ENCODE results near the gene PIP5K1A. TPM values are rescaled to one million over a fixed set of nuclear protein-coding genes. Genes with fewer than 3 reads are reported as not detected.

PIP5K1A gene
- total and polyA plus RNA-seq, 9 of the 15 experiments (the other 6 are each of a cell fraction or from before 2014, with no cell fraction given) = 1.9 to 42.4 (median 18.8) TPM

DNA sequence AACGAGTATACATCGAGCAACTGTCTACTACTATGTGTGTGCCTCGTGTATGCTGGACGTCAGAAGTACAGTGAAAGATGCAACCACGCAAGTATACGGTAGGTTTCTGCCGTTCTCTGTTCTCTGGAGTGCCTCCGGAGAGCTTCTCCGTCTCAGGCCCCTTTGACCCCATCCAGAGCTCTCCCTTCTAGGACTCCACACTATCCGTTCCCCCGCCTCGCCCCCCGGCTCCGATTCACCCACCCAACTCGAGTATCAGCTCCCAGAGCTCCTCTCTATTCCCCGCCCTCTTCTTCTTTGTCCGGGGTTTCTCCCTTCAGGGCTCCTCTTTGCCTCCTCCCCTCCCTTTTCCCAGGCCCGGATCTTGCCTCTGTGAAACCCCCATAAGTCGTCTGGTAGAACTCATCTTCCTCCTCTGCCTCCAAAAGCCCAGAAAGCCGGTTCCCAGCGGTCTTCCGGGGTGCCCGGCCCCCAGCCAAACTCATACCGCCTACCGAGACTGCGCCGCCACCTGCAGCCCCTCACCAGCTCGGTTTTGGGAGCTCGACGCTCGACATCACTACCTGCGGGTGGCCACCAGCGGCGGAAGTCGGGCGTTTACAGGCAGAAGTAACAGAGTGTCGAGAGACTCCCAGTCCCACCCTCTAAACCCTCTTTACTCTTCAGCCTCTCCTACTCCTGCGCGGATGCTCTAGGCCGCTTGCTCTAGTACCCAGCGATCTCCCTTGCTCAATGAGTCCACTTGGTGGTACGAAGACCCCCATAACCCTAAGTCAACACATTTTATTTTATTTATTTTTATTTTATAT is 8.5 kb upstream of the PIP5K1A start, which contains the start of gene VPS72 (continued):
- TF ChIP-seq, protein P1, sequence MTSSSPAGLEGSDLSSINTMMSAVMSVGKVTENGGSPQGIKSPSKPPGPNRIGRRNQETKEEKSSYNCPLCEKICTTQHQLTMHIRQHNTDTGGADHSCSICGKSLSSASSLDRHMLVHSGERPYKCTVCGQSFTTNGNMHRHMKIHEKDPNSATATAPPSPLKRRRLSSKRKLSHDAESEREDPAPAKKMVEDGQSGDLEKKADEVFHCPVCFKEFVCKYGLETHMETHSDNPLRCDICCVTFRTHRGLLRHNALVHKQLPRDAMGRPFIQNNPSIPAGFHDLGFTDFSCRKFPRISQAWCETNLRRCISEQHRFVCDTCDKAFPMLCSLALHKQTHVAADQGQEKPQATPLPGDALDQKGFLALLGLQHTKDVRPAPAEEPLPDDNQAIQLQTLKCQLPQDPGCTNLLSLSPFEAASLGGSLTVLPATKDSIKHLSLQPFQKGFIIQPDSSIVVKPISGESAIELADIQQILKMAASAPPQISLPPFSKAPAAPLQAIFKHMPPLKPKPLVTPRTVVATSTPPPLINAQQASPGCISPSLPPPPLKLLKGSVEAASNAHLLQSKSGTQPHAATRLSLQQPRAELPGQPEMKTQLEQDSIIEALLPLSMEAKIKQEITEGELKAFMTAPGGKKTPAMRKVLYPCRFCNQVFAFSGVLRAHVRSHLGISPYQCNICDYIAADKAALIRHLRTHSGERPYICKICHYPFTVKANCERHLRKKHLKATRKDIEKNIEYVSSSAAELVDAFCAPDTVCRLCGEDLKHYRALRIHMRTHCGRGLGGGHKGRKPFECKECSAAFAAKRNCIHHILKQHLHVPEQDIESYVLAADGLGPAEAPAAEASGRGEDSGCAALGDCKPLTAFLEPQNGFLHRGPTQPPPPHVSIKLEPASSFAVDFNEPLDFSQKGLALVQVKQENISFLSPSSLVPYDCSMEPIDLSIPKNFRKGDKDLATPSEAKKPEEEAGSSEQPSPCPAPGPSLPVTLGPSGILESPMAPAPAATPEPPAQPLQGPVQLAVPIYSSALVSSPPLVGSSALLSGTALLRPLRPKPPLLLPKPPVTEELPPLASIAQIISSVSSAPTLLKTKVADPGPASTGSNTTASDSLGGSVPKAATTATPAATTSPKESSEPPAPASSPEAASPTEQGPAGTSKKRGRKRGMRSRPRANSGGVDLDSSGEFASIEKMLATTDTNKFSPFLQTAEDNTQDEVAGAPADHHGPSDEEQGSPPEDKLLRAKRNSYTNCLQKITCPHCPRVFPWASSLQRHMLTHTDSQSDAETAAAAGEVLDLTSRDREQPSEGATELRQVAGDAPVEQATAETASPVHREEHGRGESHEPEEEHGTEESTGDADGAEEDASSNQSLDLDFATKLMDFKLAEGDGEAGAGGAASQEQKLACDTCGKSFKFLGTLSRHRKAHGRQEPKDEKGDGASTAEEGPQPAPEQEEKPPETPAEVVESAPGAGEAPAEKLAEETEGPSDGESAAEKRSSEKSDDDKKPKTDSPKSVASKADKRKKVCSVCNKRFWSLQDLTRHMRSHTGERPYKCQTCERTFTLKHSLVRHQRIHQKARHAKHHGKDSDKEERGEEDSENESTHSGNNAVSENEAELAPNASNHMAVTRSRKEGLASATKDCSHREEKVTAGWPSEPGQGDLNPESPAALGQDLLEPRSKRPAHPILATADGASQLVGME (CRISPR knock-in tag; IDR thresholded peaks at IDR 0.05) = peak; percentile 9; the same call in 1 of the 2 replicates
- no peak for TF ChIP-seq RBM34 (IDR thresholded peaks at IDR 0.05; ENCODE audit: borderline replicate concordance, insufficient read depth, low read length)
- no peak for TF ChIP-seq TGIF2 (CRISPR knock-in tag; IDR thresholded peaks at IDR 0.05)
- TF ChIP-seq HDAC6 (IDR thresholded peaks at IDR 0.05; ENCODE audit: low read depth, low read length) = no peak
- no peak for TF ChIP-seq CBFB (CRISPR knock-in tag; IDR thresholded peaks at IDR 0.05)
- no peak for TF ChIP-seq ZNF3 (CRISPR knock-in tag; IDR thresholded peaks at IDR 0.05)
- TF ChIP-seq HDAC3 (IDR thresholded peaks at IDR 0.05; ENCODE audit: borderline replicate concordance, partially characterized antibody) = no peak
- TF ChIP-seq HDAC2 (IDR thresholded peaks at IDR 0.05) = peak; percentile 69
- TF ChIP-seq, protein P2, sequence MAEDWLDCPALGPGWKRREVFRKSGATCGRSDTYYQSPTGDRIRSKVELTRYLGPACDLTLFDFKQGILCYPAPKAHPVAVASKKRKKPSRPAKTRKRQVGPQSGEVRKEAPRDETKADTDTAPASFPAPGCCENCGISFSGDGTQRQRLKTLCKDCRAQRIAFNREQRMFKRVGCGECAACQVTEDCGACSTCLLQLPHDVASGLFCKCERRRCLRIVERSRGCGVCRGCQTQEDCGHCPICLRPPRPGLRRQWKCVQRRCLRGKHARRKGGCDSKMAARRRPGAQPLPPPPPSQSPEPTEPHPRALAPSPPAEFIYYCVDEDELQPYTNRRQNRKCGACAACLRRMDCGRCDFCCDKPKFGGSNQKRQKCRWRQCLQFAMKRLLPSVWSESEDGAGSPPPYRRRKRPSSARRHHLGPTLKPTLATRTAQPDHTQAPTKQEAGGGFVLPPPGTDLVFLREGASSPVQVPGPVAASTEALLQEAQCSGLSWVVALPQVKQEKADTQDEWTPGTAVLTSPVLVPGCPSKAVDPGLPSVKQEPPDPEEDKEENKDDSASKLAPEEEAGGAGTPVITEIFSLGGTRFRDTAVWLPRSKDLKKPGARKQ (CRISPR knock-in tag; IDR thresholded peaks at IDR 0.05) = no peak
- TF ChIP-seq NCOA4 (IDR thresholded peaks at IDR 0.05; ENCODE audit: partially characterized antibody) = peak; percentile 73
- TF ChIP-seq, protein P3, sequence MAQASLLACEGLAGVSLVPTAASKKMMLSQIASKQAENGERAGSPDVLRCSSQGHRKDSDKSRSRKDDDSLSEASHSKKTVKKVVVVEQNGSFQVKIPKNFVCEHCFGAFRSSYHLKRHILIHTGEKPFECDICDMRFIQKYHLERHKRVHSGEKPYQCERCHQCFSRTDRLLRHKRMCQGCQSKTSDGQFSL (CRISPR knock-in tag; IDR thresholded peaks at IDR 0.05) = 0 out of 2 replicates have a peak, but pooled peaks have one; percentile 25
- TF ChIP-seq, protein P3 (tag; IDR thresholded peaks at IDR 0.05) = no peak
- TF ChIP-seq BRD9 (IDR thresholded peaks at IDR 0.05; ENCODE audit: low read depth, partially characterized antibody) = no peak
- peak; percentile 67; the same call in 1 of the 2 replicates for TF ChIP-seq JUND (IDR thresholded peaks at IDR 0.05; ENCODE audit: borderline replicate concordance, low read depth, low read length)
- peak; percentile 36; the same call in 1 of the 3 replicates for TF ChIP-seq JUND (tag; IDR thresholded peaks at IDR 0.05; ENCODE audit: borderline replicate concordance, low read depth, low read length)
- no peak for TF ChIP-seq SETDB1 (IDR thresholded peaks at IDR 0.05; ENCODE audit: low read length)

All from K562 (cell line).